ENCODE measurements around the gene TP73. TPM values are rescaled to one million over a fixed set of nuclear protein-coding genes. Genes with fewer than 3 reads are reported as not detected.

The TP73 gene
- total and polyA plus RNA-seq, 2 donors (not counting 1 experiment from before 2014, with no cell fraction given): 1.2 to 2.4 TPM

DNA sequence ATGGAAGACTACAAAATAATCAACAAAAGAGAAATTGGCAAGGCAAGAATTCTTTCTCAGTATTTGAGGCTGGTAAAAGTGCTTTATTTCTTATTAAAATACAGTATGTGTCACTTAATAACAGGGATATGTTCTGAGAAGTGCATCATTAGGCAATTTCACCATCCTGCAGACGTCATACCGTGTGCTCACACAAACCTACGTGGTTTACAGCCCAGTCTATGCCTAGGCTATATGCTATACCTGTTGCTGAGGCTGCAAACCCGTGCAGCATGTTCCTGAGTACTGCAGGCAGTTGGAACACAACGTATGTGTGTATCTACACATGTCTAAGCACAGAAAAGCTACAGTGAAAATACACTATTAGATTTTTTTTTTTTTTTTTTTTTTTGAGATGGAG lies 97.2 kb downstream of the TP73 start:
- Histone ChIP-seq H3K9ac (ENCODE audit: low read length) (no peak overlapping the region), H3K27ac (ENCODE audit: low read length in 2 of 2) (no peak overlapping the region), H3K36me3 (replicated peaks in 1 of 2; ENCODE audit: control extremely low read depth in 1 of 2, control insufficient read depth in 1 of 2, extremely low read depth in 1 of 2, insufficient read depth in 2 of 2, low read length in 1 of 2) (no peaks in the 10 kb centered on the region), H3K4me2 (replicated peaks; ENCODE audit: low read depth, low read length, poor library complexity, severe bottlenecking) (no peak overlapping the region), H2AFZ (ENCODE audit: insufficient read depth, low read depth, low read length, poor library complexity, severe bottlenecking) (no peak overlapping the region), H3K4me3 (ENCODE audit: control extremely low read depth in 1 of 5, extremely low read depth in 1 of 5, insufficient read depth in 1 of 5, low read depth in 2 of 5, low read length in 4 of 5) (no peak overlapping the region), H4K20me1 (ENCODE audit: control insufficient read depth, insufficient read depth, low read length, poor library complexity, severe bottlenecking) (no peaks in the 10 kb centered on the region), H3K4me1 (ENCODE audit: control insufficient read depth in 2 of 2, insufficient read depth in 2 of 2, low read length in 2 of 2) (peaks cover 9 to 18% of the 10 kb centered on the region in 2 donors), H3K27me3 (replicated peaks in 1 of 4; ENCODE audit: control extremely low read depth in 1 of 4, control insufficient read depth in 3 of 4, insufficient read depth in 4 of 4, low read length in 3 of 4) (peaks cover 0 to 12% (median 0%) of the 10 kb centered on the region in 4 experiments), H3K79me2 (ENCODE audit: control insufficient read depth, insufficient read depth, low read length) (no peaks in the 10 kb centered on the region), H3K9me3 (ENCODE audit: control extremely low read depth in 1 of 3, control insufficient read depth in 2 of 3, insufficient read depth in 1 of 3, low read length in 2 of 3) (no peaks in the 10 kb centered on the region)
- intact Hi-C loops (cut with micrococcal nuclease): no loop called here
- Mint-ChIP-seq H3K27ac (no peak overlapping the region), H3K9me3 (ENCODE audit: insufficient read depth) (no peaks in the 10 kb centered on the region), H3K4me1 (peaks cover 21% of the 10 kb centered on the region), H3K27me3 (peaks cover 9% of the 10 kb centered on the region), H3K4me3 (no peak overlapping the region)
- ATAC-seq (ENCODE audit: low read depth): no peak
- TF ChIP-seq EZH2 (IDR thresholded peaks at IDR 0.05; ENCODE audit: borderline replicate concordance, insufficient read depth, low read depth, low read length, poor library complexity, severe bottlenecking): no peak
- TF ChIP-seq, protein P1, sequence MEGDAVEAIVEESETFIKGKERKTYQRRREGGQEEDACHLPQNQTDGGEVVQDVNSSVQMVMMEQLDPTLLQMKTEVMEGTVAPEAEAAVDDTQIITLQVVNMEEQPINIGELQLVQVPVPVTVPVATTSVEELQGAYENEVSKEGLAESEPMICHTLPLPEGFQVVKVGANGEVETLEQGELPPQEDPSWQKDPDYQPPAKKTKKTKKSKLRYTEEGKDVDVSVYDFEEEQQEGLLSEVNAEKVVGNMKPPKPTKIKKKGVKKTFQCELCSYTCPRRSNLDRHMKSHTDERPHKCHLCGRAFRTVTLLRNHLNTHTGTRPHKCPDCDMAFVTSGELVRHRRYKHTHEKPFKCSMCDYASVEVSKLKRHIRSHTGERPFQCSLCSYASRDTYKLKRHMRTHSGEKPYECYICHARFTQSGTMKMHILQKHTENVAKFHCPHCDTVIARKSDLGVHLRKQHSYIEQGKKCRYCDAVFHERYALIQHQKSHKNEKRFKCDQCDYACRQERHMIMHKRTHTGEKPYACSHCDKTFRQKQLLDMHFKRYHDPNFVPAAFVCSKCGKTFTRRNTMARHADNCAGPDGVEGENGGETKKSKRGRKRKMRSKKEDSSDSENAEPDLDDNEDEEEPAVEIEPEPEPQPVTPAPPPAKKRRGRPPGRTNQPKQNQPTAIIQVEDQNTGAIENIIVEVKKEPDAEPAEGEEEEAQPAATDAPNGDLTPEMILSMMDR (IDR thresholded peaks at IDR 0.05): no peak
- DNase-seq: no peak
- CTCF ChIA-PET: interaction anchor here (1.1 kb wide), 1 partner anchor 25 kb away, joined by 4 read pairs; no protein-coding TSS in a partner anchor
- WGBS (ENCODE audit: insufficient coverage): 53% methylated on average over 3 of the region's 5 CpGs
- POLR2A ChIA-PET: no interaction called here

DNA sequence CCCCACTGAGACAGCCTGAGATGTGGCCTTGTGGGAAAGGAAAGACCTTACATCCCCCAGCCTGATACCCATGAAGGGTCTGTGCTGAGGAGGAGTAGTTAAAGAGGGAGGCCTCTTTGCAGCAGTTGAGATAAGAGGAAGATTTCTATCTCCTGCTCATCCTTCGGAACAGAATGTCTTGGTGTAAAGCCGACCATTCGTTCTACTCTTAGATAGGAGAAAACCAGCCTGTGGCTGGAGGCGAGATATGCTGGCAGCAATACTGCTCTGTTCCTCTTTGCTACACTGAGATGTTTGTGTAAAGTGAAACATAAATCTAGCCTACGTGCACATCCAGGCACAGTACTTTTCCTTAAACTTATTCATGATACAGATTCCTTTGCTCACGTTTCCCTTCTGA lies 98.4 kb downstream of the TP73 start:
- Histone ChIP-seq H3K4me3 (ENCODE audit: control extremely low read depth in 1 of 5, extremely low read depth in 1 of 5, insufficient read depth in 1 of 5, low read depth in 2 of 5, low read length in 4 of 5) (no peak overlapping the region), H3K27ac (ENCODE audit: low read length in 2 of 2) (no peak overlapping the region), H3K9ac (ENCODE audit: low read length) (no peak overlapping the region), H3K27me3 (replicated peaks in 1 of 4; ENCODE audit: control extremely low read depth in 1 of 4, control insufficient read depth in 3 of 4, insufficient read depth in 4 of 4, low read length in 3 of 4) (peaks cover 0 to 17% (median 0%) of the 10 kb centered on the region in 4 experiments), H3K4me2 (replicated peaks; ENCODE audit: low read depth, low read length, poor library complexity, severe bottlenecking) (no peak overlapping the region), H3K36me3 (replicated peaks in 1 of 2; ENCODE audit: control extremely low read depth in 1 of 2, control insufficient read depth in 1 of 2, extremely low read depth in 1 of 2, insufficient read depth in 2 of 2, low read length in 1 of 2) (no peaks in the 10 kb centered on the region), H2AFZ (ENCODE audit: insufficient read depth, low read depth, low read length, poor library complexity, severe bottlenecking) (no peak overlapping the region), H3K79me2 (ENCODE audit: control insufficient read depth, insufficient read depth, low read length) (no peaks in the 10 kb centered on the region), H4K20me1 (ENCODE audit: control insufficient read depth, insufficient read depth, low read length, poor library complexity, severe bottlenecking) (no peaks in the 10 kb centered on the region), H3K4me1 (ENCODE audit: control insufficient read depth in 2 of 2, insufficient read depth in 2 of 2, low read length in 2 of 2) (peaks cover 9 to 18% of the 10 kb centered on the region in 2 donors), H3K9me3 (ENCODE audit: control extremely low read depth in 1 of 3, control insufficient read depth in 2 of 3, insufficient read depth in 1 of 3, low read length in 2 of 3) (no peaks in the 10 kb centered on the region)
- POLR2A ChIA-PET: no interaction called here
- Mint-ChIP-seq H3K4me3 (no peak overlapping the region), H3K4me1 (peaks cover 14% of the 10 kb centered on the region), H3K27ac (no peak overlapping the region), H3K9me3 (ENCODE audit: insufficient read depth) (no peaks in the 10 kb centered on the region), H3K27me3 (peaks cover 9% of the 10 kb centered on the region)
- DNase-seq (no peak), ATAC-seq (ENCODE audit: low read depth) (no peak)
- TF ChIP-seq, protein P1 (IDR thresholded peaks at IDR 0.05): no peak
- no peak for TF ChIP-seq EZH2 (IDR thresholded peaks at IDR 0.05; ENCODE audit: borderline replicate concordance, insufficient read depth, low read depth, low read length, poor library complexity, severe bottlenecking)
- intact Hi-C loops (cut with micrococcal nuclease): no loop called here
- CTCF ChIA-PET: no interaction called here
- 93% methylated on average over 3 of the region's 6 CpGs for WGBS (ENCODE audit: insufficient coverage)

Data from B cell (primary cell).